ENCODE results near the gene PDAP1. TPM values are rescaled to one million over a fixed set of nuclear protein-coding genes. Genes with fewer than 3 reads are reported as not detected.
"Not testable (repeated sequence)": the region's sequence is repeated elsewhere in the genome, so short reads cannot be mapped to it uniquely, and the experiment has no call there.

The PDAP1 gene
- total RNA-seq, 2 donors from 2014 or later, result 147 to 165 TPM

DNA sequence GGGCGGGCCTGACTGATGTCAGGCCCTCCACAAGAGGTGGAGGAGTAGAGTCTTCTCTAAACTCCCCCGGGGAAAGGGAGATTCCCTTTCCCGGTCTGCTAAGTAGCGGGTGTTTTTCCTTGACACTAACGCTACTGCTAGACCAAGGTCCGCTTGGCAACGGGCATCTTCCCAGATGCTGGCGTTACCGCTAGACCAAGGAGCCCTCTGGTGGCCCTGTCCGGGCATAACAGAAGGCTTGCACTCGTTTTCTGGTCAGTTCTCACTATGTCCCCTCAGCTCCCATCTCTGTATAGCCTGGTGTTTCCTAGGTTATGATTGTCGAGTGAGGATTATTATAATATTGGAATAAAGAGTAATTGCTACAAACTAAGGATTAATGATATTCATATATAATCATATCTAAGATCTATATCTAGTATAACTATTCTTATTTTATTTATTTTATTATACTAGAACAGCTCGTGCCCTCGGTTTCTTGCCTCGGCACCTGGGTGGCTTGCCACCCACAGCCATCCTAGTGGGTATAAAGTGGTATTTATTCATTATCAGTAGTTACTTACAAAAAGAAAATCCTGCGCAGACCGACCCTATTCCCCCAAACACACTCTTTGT, 7.2 kb upstream of the PDAP1 start:
- WGBS, 2 experiments (ENCODE audit: insufficient coverage in 1 of 2, insufficient read length in 1 of 2), result 70 to 79% methylated on average over 9 to 13 of the region's 17 CpGs
- not testable (repeated sequence) for H3K9me3 Mint-ChIP-seq; H3K27ac ChIP-seq (ENCODE audit: low read depth, low read length); H3K4me3 ChIP-seq (ENCODE audit: low read length); H3K9me3 ChIP-seq (ENCODE audit: control insufficient read depth, low read length); H3K4me1 ChIP-seq (ENCODE audit: control insufficient read depth, insufficient read depth, low read length); H3K27me3 Mint-ChIP-seq (ENCODE audit: insufficient read depth); H3K27me3 ChIP-seq (ENCODE audit: control insufficient read depth, insufficient read depth, low read length, poor library complexity, severe bottlenecking); H3K9ac ChIP-seq (ENCODE audit: extremely low read depth, low read length, poor library complexity, severe bottlenecking); H3K4me1 Mint-ChIP-seq; H3K4me3 Mint-ChIP-seq
- TF ChIP-seq, protein P1, sequence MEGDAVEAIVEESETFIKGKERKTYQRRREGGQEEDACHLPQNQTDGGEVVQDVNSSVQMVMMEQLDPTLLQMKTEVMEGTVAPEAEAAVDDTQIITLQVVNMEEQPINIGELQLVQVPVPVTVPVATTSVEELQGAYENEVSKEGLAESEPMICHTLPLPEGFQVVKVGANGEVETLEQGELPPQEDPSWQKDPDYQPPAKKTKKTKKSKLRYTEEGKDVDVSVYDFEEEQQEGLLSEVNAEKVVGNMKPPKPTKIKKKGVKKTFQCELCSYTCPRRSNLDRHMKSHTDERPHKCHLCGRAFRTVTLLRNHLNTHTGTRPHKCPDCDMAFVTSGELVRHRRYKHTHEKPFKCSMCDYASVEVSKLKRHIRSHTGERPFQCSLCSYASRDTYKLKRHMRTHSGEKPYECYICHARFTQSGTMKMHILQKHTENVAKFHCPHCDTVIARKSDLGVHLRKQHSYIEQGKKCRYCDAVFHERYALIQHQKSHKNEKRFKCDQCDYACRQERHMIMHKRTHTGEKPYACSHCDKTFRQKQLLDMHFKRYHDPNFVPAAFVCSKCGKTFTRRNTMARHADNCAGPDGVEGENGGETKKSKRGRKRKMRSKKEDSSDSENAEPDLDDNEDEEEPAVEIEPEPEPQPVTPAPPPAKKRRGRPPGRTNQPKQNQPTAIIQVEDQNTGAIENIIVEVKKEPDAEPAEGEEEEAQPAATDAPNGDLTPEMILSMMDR (conservative IDR thresholded peaks at IDR 0.05), result peak; percentile 80
- peak overlapping the region; percentile 17 for H3K27ac Mint-ChIP-seq
- peaks cover 93% of the 10 kb centered on the region for H3K36me3 ChIP-seq (ENCODE audit: control insufficient read depth, insufficient read depth, low read length)
- H3K36me3 Mint-ChIP-seq (ENCODE audit: low read depth), result peaks cover 92% of the 10 kb centered on the region
- peak; percentile 86 for DNase-seq

DNA sequence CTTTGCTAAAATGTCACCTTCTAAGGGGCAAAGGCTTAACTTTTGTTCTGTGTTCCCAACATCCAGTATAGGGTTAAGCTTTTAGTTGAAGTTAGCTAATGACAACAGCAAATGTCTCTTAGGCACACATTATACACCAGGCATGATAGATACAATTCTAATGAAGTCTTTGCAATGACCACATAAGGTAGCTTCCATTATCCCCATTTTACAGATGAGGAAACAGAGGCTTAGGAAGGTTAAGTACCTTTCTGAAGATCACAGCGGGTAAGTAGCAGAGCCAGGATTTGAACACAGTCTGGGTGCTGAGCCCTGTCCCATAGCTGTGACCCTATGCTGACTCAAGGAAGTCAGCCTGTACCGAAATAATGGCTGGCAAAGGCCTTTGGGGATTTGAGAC, 2.2 kb upstream of the PDAP1 start:
- Histone ChIP-seq H3K27me3 (ENCODE audit: control insufficient read depth, insufficient read depth, low read length, poor library complexity, severe bottlenecking) (no peaks in the 10 kb centered on the region), H3K36me3 (ENCODE audit: control insufficient read depth, insufficient read depth, low read length) (peaks cover 53% of the 10 kb centered on the region), H3K4me1 (ENCODE audit: control insufficient read depth, insufficient read depth, low read length) (peaks cover 8% of the 10 kb centered on the region), H3K27ac (ENCODE audit: low read depth, low read length) (no peak overlapping the region), H3K4me3 (ENCODE audit: low read length) (peak overlapping the region; percentile 96), H3K9me3 (ENCODE audit: control insufficient read depth, low read length) (peaks cover 9% of the 10 kb centered on the region), H3K9ac (ENCODE audit: extremely low read depth, low read length, poor library complexity, severe bottlenecking) (no peak overlapping the region)
- no peak for DNase-seq
- TF ChIP-seq, protein P1 (conservative IDR thresholded peaks at IDR 0.05), result no peak
- Mint-ChIP-seq H3K36me3 (ENCODE audit: low read depth) (peaks cover 50% of the 10 kb centered on the region), H3K27ac (peak overlapping the region; percentile 62), H3K4me3 (peak overlapping the region; percentile 97), H3K27me3 (ENCODE audit: insufficient read depth) (no peaks in the 10 kb centered on the region), H3K4me1 (peaks cover 21% of the 10 kb centered on the region), H3K9me3 (peaks cover 8% of the 10 kb centered on the region)
- WGBS, 2 experiments (ENCODE audit: insufficient coverage in 1 of 2, insufficient read length in 1 of 2), result 90 to 95% methylated on average over 2 of the region's 2 CpGs

DNA sequence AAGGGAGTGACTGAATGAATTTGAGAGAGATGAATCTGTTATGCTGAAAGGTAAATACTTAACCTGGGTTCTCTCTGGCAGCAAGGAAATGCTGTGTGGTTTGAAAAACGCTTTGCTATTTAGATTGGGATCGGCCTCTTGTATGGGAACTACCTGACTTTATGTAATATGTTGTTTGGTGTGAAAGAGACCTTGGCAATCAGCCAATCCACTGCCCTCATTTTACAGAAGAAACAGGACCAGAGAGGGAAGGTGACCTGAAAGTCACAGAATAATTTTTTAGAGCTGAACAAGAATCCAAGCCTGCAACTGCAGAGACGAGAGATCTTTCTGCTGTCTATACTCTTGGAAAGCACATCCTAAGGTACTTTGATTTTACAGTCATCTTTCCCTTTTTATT, 1.4 kb upstream of the PDAP1 start:
- peaks cover 42% of the 10 kb centered on the region for H3K36me3 Mint-ChIP-seq (ENCODE audit: low read depth)
- 67 to 78% methylated on average over 2 to 3 of the region's 3 CpGs for WGBS, 2 experiments (ENCODE audit: insufficient coverage in 1 of 2, insufficient read length in 1 of 2)

More for the DNA sequence above, 1.4 kb upstream of the PDAP1 start:
- H3K9me3 ChIP-seq (ENCODE audit: control insufficient read depth, low read length), result peaks cover 5% of the 10 kb centered on the region
- no peak for DNase-seq
- peaks cover 46% of the 10 kb centered on the region for H3K36me3 ChIP-seq (ENCODE audit: control insufficient read depth, insufficient read depth, low read length)
- Mint-ChIP-seq H3K9me3 (peaks cover 2% of the 10 kb centered on the region), H3K27me3 (ENCODE audit: insufficient read depth) (no peaks in the 10 kb centered on the region), H3K27ac (peak overlapping the region; percentile 62), H3K4me3 (peak overlapping the region; percentile 97), H3K4me1 (peaks cover 21% of the 10 kb centered on the region)
- H3K27ac ChIP-seq (ENCODE audit: low read depth, low read length), result no peak overlapping the region
- TF ChIP-seq, protein P1 (conservative IDR thresholded peaks at IDR 0.05), result no peak
- H3K9ac ChIP-seq (ENCODE audit: extremely low read depth, low read length, poor library complexity, severe bottlenecking), result peak overlapping the region; percentile 90
- H3K4me1 ChIP-seq (ENCODE audit: control insufficient read depth, insufficient read depth, low read length), result peaks cover 8% of the 10 kb centered on the region
- H3K27me3 ChIP-seq (ENCODE audit: control insufficient read depth, insufficient read depth, low read length, poor library complexity, severe bottlenecking), result no peaks in the 10 kb centered on the region
- H3K4me3 ChIP-seq (ENCODE audit: low read length), result peak overlapping the region; percentile 96
